Measurements from ENCODE around the gene ARHGAP26. TPM values are rescaled to one million over a fixed set of nuclear protein-coding genes. Genes with fewer than 3 reads are reported as not detected.

The ARHGAP26 gene
- total RNA-seq, 1 donor from 2014 or later = 42.1 TPM

GRCh38 chr5:142849466-142849865, 79.3 kb downstream of the ARHGAP26 start:
- no peak for TF ChIP-seq CTCF (IDR thresholded peaks at IDR 0.05)
- DNase-seq (no peak), ATAC-seq (no peak)

DNA sequence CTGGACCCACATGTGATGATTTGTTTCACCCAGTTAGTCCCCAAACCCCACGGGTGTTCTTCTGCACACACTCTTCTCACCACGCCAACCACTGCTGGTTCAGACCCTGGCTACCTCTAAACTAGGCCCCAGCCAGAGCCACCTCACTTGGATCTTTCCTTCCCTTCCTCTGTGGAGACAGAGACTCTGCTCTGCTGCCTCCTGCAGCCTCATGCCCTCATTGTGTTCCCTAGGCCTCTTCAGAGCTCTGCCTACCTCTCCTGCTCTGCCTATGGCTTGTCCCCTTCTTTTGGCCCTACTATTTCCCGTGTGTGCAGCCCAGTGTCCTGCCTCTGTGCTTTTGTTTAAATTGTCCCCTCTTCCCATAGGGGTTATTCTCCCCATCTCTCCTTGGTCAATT, 79.7 kb downstream of the ARHGAP26 start:
- intact Hi-C loops (cut with DNase I) = no loop called here

More at GRCh38 chr5:142849466-142849865, 79.3 kb downstream of the ARHGAP26 start:
- Histone ChIP-seq H3K27ac (no peak overlapping the region), H3K4me1 (peaks cover 42% of the 10 kb centered on the region), H3K36me3 (no peaks in the 10 kb centered on the region), H3K4me3 (no peak overlapping the region), H3K9me3 (no peaks in the 10 kb centered on the region), H3K27me3 (ENCODE audit: low read depth) (no peaks in the 10 kb centered on the region)
- intact Hi-C loops (cut with DNase I) = no loop called here

GRCh38 chr5:142851731-142852130, 81.6 kb downstream of the ARHGAP26 start:
- H3K27me3 ChIP-seq (ENCODE audit: low read depth) = no peaks in the 10 kb centered on the region
- ATAC-seq (no peak), DNase-seq (no peak)
- no peak overlapping the region for H3K4me3 ChIP-seq
- H3K27ac ChIP-seq = no peak overlapping the region
- intact Hi-C loops (cut with DNase I) = no loop called here
- no peak for TF ChIP-seq CTCF (IDR thresholded peaks at IDR 0.05)
- no peaks in the 10 kb centered on the region for H3K9me3 ChIP-seq
- peaks cover 19% of the 10 kb centered on the region for H3K4me1 ChIP-seq
- H3K36me3 ChIP-seq = no peaks in the 10 kb centered on the region

More for the DNA sequence above, 79.7 kb downstream of the ARHGAP26 start:
- peaks cover 38% of the 10 kb centered on the region for H3K4me1 ChIP-seq
- H3K27me3 ChIP-seq (ENCODE audit: low read depth) = no peaks in the 10 kb centered on the region
- no peaks in the 10 kb centered on the region for H3K36me3 ChIP-seq
- no peak for DNase-seq
- no peak overlapping the region for H3K27ac ChIP-seq
- no peak for ATAC-seq
- no peak for TF ChIP-seq CTCF (IDR thresholded peaks at IDR 0.05)
- no peak overlapping the region for H3K4me3 ChIP-seq
- H3K9me3 ChIP-seq = no peaks in the 10 kb centered on the region

- no peaks in the 10 kb centered on the region for H3K27me3 ChIP-seq (ENCODE audit: low read depth)
- peaks cover 16% of the 10 kb centered on the region for H3K4me1 ChIP-seq
- H3K4me3 ChIP-seq = no peak overlapping the region
- H3K9me3 ChIP-seq = no peaks in the 10 kb centered on the region
- ATAC-seq (no peak), DNase-seq (no peak)
- no peaks in the 10 kb centered on the region for H3K36me3 ChIP-seq
- TF ChIP-seq CTCF (IDR thresholded peaks at IDR 0.05) = no peak
- intact Hi-C loops (cut with DNase I) = no loop called here
- no peak overlapping the region for H3K27ac ChIP-seq
Observed at GRCh38 chr5:142852416-142853198, 82.4 kb downstream of the ARHGAP26 start.

DNA sequence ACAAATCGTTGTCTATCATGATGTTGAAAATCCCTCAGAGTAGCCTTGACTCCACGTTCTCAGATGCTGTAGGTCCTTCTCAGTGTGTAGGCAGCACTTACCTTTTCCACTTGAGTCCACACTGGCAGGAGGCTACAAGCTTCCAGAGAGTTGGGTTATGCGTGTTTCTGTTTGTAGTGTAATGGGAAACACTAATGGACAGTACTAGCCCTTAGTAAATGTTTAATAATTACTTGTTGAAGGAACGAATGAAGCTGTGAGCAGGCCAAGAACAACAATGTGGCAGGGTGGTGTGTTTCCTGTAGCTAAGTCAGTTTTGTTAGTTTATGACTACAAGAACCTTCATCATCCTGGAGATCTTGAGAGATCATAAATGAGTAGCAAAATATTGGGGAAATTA, 83.5 kb downstream of the ARHGAP26 start:
- ATAC-seq (peak in 1 of 2 donors; percentile 57), DNase-seq (no peak)
- no peaks in the 10 kb centered on the region for H3K36me3 ChIP-seq
- intact Hi-C loops (cut with DNase I) = no loop called here
- H3K9me3 ChIP-seq = no peaks in the 10 kb centered on the region
- H3K27ac ChIP-seq = no peak overlapping the region
- no peaks in the 10 kb centered on the region for H3K27me3 ChIP-seq (ENCODE audit: low read depth)
- peaks cover 16% of the 10 kb centered on the region for H3K4me1 ChIP-seq
- H3K4me3 ChIP-seq = no peak overlapping the region
- no peak for TF ChIP-seq CTCF (IDR thresholded peaks at IDR 0.05)
